ENCODE results near the gene SYTL3. TPM values are rescaled to one million over a fixed set of nuclear protein-coding genes. Genes with fewer than 3 reads are reported as not detected.

The SYTL3 gene
- total RNA-seq, 1 experiment from 2014 or later, result 14.2 TPM

- H3K36me3 Mint-ChIP-seq (ENCODE audit: insufficient read depth, unreplicated experiment), result peaks cover 100% of the 10 kb centered on the region
- peak overlapping the region; percentile 85 for H3K4me3 Mint-ChIP-seq (ENCODE audit: low read depth, unreplicated experiment)
- no peaks in the 10 kb centered on the region for H3K9me3 Mint-ChIP-seq (ENCODE audit: low read depth, unreplicated experiment)
- intact Hi-C loops (cut with micrococcal nuclease; ENCODE audit: unreplicated experiment), result no loop called here
- H3K27ac Mint-ChIP-seq (ENCODE audit: unreplicated experiment), result peak overlapping the region; percentile 97
- TSS peak; percentile 6 for BruUV-seq (replicated peaks)
- H3K4me1 Mint-ChIP-seq (ENCODE audit: low read depth, unreplicated experiment), result peaks cover 71% of the 10 kb centered on the region
- no peaks in the 10 kb centered on the region for H3K27me3 Mint-ChIP-seq (ENCODE audit: unreplicated experiment)
- no peak for DNase-seq
- CTCF ChIA-PET, result interaction anchor here (0.8 to 1.2 kb wide), 3 partner anchors 11 to 165 kb away, joined by 4 to 11 read pairs (median 4); partner anchors contain the start of gene EZR
- TF ChIP-seq CTCF (IDR thresholded peaks at IDR 0.05; ENCODE audit: unreplicated experiment), result no peak
Measured at GRCh38 chr6:158808442-158808833, 158.6 kb downstream of the SYTL3 start.

- Mint-ChIP-seq H3K27ac (ENCODE audit: unreplicated experiment) (peak overlapping the region; percentile 97), H3K27me3 (ENCODE audit: unreplicated experiment) (no peaks in the 10 kb centered on the region), H3K36me3 (ENCODE audit: insufficient read depth, unreplicated experiment) (peaks cover 100% of the 10 kb centered on the region), H3K9me3 (ENCODE audit: low read depth, unreplicated experiment) (no peaks in the 10 kb centered on the region), H3K4me3 (ENCODE audit: low read depth, unreplicated experiment) (peak overlapping the region; percentile 85), H3K4me1 (ENCODE audit: low read depth, unreplicated experiment) (peaks cover 77% of the 10 kb centered on the region)
- no peak for TF ChIP-seq CTCF (IDR thresholded peaks at IDR 0.05; ENCODE audit: unreplicated experiment)
- intact Hi-C loops (cut with micrococcal nuclease; ENCODE audit: unreplicated experiment), result no loop called here
- BruUV-seq (replicated peaks), result no TSS peak
- DNase-seq, result no peak
- CTCF ChIA-PET, result interaction anchor here (0.6 to 1.2 kb wide), 4 partner anchors 10 to 164 kb away, joined by 3 to 11 read pairs (median 4); no protein-coding TSS in a partner anchor
Measured at GRCh38 chr6:158808941-158809678, 159.3 kb downstream of the SYTL3 start.

GRCh38 chr6:158810155-158811095, 160.6 kb downstream of the SYTL3 start:
- peaks cover 100% of the 10 kb centered on the region for H3K36me3 Mint-ChIP-seq (ENCODE audit: insufficient read depth, unreplicated experiment)
- H3K4me3 Mint-ChIP-seq (ENCODE audit: low read depth, unreplicated experiment), result peak overlapping the region; percentile 85
- CTCF ChIA-PET, result interaction anchor here (1.2 kb wide), 1 partner anchor 11 kb away, joined by 4 read pairs; no protein-coding TSS in a partner anchor
- BruUV-seq (replicated peaks), result no TSS peak
- no peak for TF ChIP-seq CTCF (IDR thresholded peaks at IDR 0.05; ENCODE audit: unreplicated experiment)
- H3K27ac Mint-ChIP-seq (ENCODE audit: unreplicated experiment), result peak overlapping the region; percentile 97
- intact Hi-C loops (cut with micrococcal nuclease; ENCODE audit: unreplicated experiment), result loop anchor here (2.0 kb wide), 1 partner anchor 42 kb away; no protein-coding TSS in a partner anchor
- no peak for DNase-seq
- H3K9me3 Mint-ChIP-seq (ENCODE audit: low read depth, unreplicated experiment), result no peaks in the 10 kb centered on the region
- H3K4me1 Mint-ChIP-seq (ENCODE audit: low read depth, unreplicated experiment), result peaks cover 71% of the 10 kb centered on the region
- no peaks in the 10 kb centered on the region for H3K27me3 Mint-ChIP-seq (ENCODE audit: unreplicated experiment)

- Mint-ChIP-seq H3K27ac (ENCODE audit: unreplicated experiment) (peak overlapping the region; percentile 97), H3K9me3 (ENCODE audit: low read depth, unreplicated experiment) (no peaks in the 10 kb centered on the region), H3K4me1 (ENCODE audit: low read depth, unreplicated experiment) (peaks cover 50% of the 10 kb centered on the region), H3K4me3 (ENCODE audit: low read depth, unreplicated experiment) (peak overlapping the region; percentile 85), H3K27me3 (ENCODE audit: unreplicated experiment) (no peaks in the 10 kb centered on the region), H3K36me3 (ENCODE audit: insufficient read depth, unreplicated experiment) (peaks cover 100% of the 10 kb centered on the region)
- no peak for DNase-seq
- no TSS peak for BruUV-seq (replicated peaks)
- no peak for TF ChIP-seq CTCF (IDR thresholded peaks at IDR 0.05; ENCODE audit: unreplicated experiment)
- CTCF ChIA-PET, result interaction anchor here (1.6 to 2.0 kb wide), 3 partner anchors 41 to 57 kb away, joined by 4 to 12 read pairs (median 6); no protein-coding TSS in a partner anchor
- intact Hi-C loops (cut with micrococcal nuclease; ENCODE audit: unreplicated experiment), result no loop called here
Measured at GRCh38 chr6:158812611-158813010, 162.8 kb downstream of the SYTL3 start.

All from Calu3 (cell line).